HUDEP-2 (cell line): Measurements from ENCODE around the gene PANX1.
A peak's percentile ranks its signal among the peaks of the same experiment; 100 is the strongest.
"Not testable (repeated sequence)": the region's sequence is repeated elsewhere in the genome, so short reads cannot be mapped to it uniquely, and the experiment has no call there.

ENCODE experiments used
- DNase-seq, 76 experiments: peaks; one replicate each; lab custom pipeline; 2025; ENCODE audit not compliant: unreplicated experiment in 76 of 76; lab: John Stamatoyannopoulos, UW

PANX1 gene

GRCh38 chr11:94148189-94148588, 19.5 kb downstream of the PANX1 start:
- no peak for DNase-seq

- DNase-seq, result no peak
Observed at GRCh38 chr11:94149431-94150017, 20.9 kb downstream of the PANX1 start.

- DNase-seq, result no peak
Observed at GRCh38 chr11:94150056-94150455, 21.4 kb downstream of the PANX1 start.

- DNase-seq, result no peak
Observed at GRCh38 chr11:94150704-94151685, 22.4 kb downstream of the PANX1 start.

- DNase-seq, result peak in 12 of 76 experiments; percentile 2 to 36 (median 20)
Observed at GRCh38 chr11:94151903-94152677, 23.4 kb downstream of the PANX1 start.

- no peak for DNase-seq
Observed at GRCh38 chr11:94152678-94153065, 24.0 kb downstream of the PANX1 start.

GRCh38 chr11:94153320-94153719, 24.7 kb downstream of the PANX1 start:
- DNase-seq, result no peak

GRCh38 chr11:94154095-94154856, 25.6 kb downstream of the PANX1 start:
- DNase-seq, result no peak

- DNase-seq, result not testable (repeated sequence)
Observed at GRCh38 chr11:94157339-94157738, 28.7 kb downstream of the PANX1 start.

- DNase-seq, result no peak
Observed at GRCh38 chr11:94168882-94169281, 40.2 kb downstream of the PANX1 start.

- DNase-seq, result no peak
Observed at GRCh38 chr11:94169516-94169915, 40.9 kb downstream of the PANX1 start.

GRCh38 chr11:94169930-94170545, 41.4 kb downstream of the PANX1 start:
- DNase-seq, result no peak

- DNase-seq, result no peak
Observed at GRCh38 chr11:94170953-94171352, 42.3 kb downstream of the PANX1 start.

- peak in 42 of 76 experiments; percentile 1 to 49 (median 16) for DNase-seq
Observed at GRCh38 chr11:94171693-94172440, 43.2 kb downstream of the PANX1 start.

- DNase-seq, result no peak
Observed at GRCh38 chr11:94175535-94175934, 46.9 kb downstream of the PANX1 start.

- no peak for DNase-seq
Observed at GRCh38 chr11:94178331-94178730, 49.7 kb downstream of the PANX1 start.

GRCh38 chr11:94179696-94180095, 51.1 kb downstream of the PANX1 start:
- DNase-seq, result no peak

- DNase-seq, result no peak
Observed at GRCh38 chr11:94181526-94181925, 52.9 kb downstream of the PANX1 start.

GRCh38 chr11:94181943-94182342, 53.3 kb downstream of the PANX1 start:
- no peak for DNase-seq
